HL-60/S4 (cell line): ENCODE data around the gene TNFAIP8L2.

Source experiments
- in situ Hi-C: fragments of 300-500 bp; cut with MboI; formaldehyde crosslinking; loops from 2 replicates; pipeline ENCODE4 v1.14.3; 2022; ENCODE audit warnings: low sequenced_read_pairs

TNFAIP8L2 gene

DNA sequence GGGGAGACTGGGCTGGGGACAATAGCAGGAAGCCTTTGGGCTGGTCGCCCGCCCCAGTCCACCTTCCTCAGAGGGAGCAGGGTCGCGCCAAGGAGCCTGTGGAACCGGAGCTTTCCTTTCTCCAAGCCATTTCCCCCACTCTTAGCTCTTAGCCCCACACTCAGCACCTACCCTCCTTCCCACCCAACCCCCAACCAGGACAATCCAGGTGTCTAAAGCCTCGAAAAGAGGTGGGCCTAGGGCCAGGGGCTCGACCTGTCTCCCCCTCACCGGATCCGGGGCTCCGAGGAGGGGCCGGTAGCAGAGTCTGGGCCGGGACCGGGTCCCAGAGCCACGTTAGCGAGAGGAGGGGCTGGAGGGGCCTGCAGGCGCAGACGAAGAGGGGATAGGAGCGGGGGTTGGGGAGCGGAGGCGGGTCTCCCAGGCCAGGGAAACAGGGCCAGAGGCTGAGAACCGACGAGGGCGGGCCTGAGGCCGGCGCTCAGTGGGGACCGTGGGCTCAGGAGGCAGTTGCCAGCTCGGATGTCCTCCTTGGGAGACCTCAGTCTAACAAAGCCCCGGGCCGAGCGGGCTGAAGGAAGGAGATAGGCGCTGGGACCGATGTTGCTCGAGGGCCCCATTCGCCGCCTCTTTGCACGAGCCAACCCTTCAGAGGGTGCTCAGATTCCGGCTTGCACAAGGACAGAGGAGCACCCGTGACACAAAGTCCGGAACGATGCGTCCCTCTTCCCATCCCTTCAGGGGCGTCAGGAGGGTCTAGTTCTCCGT, 11.0 kb upstream of the TNFAIP8L2 start:
- in situ Hi-C loops = no loop called here

GRCh38 chr1:151146072-151146411, 10.4 kb upstream of the TNFAIP8L2 start:
- in situ Hi-C loops = no loop called here

GRCh38 chr1:151146412-151147131, 9.9 kb upstream of the TNFAIP8L2 start, which contains the start of gene SEMA6C:
SEMA6C (minus strand) TSS chr1:151146631; CDS start chr1:151142621, 4,010 bp downstream.
- in situ Hi-C loops = no loop called here

DNA sequence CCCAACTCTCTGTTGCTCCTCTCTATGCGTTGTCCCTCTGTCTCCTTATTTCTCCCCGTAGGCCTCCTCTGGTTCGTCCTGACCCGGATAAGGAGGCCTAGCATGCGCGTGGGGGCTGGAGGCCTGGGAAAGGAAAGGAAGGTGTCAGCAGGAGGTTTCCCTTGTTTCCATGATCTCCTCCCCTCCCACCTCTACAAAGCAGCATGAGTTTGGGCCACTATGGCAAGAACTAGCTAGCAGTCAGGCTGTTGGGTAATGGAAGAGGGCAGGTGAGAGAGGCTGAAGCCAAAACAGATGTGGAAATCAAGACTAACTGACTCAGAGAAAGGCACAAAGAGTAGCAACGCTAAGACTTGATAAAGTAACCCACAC, 9.3 kb upstream of the TNFAIP8L2 start:
- in situ Hi-C loops = no loop called here

- in situ Hi-C loops = no loop called here
Measured at GRCh38 chr1:151147665-151148064, 8.8 kb upstream of the TNFAIP8L2 start.

GRCh38 chr1:151157067-151157531, 650 bp downstream of the TNFAIP8L2 start:
- in situ Hi-C loops = loop anchor here (10.0 kb wide), 1 partner anchor 142 kb away; no protein-coding TSS in a partner anchor

DNA sequence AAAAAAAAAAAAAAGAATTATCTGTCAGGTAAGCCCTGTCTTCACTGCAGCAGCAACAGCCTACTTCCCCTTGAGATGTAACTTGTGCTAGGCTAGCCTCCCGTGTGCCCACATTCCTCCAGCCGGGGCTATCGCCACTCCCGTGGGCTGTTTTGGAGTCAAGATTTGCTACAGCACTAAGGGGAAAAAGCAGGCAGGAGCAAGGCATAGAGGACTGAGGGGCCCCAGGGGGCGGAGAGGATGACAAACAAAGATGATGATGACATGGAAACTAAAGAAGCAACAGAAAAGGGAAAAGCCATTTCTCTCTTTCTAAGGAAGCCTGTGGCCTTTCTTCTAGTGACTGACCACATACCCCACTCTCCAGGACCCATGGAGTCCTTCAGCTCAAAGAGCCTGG, 1.9 kb downstream of the TNFAIP8L2 start:
- in situ Hi-C loops = loop anchor here (10.0 kb wide), 1 partner anchor 144 kb away; no protein-coding TSS in a partner anchor

GRCh38 chr1:151158751-151159251, 2.4 kb downstream of the TNFAIP8L2 start:
- in situ Hi-C loops = loop anchor here (10.0 kb wide), 1 partner anchor 144 kb away; no protein-coding TSS in a partner anchor

DNA sequence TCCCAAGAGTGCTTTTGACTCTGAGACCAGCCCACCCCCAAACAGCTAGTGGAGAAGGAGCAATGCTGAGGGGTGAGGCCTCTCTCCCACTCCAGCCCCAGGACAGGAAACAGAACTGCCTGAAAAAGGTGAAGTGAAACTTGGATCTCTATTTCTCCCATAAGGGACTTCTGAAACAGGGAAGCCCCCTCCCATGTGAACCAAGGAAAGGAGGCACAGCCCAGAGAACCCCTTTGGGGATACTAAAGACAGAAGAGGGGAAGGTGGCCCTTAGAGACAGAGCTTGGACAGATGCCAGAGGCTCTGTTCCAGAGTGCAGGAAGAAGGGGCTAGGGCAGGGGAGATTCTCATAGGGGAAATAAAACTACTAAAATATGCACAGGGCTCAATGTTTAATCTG, 2.9 kb downstream of the TNFAIP8L2 start:
- in situ Hi-C loops = loop anchor here (10.0 kb wide), 1 partner anchor 145 kb away; no protein-coding TSS in a partner anchor

GRCh38 chr1:151164732-151165280, 8.4 kb downstream of the TNFAIP8L2 start:
- in situ Hi-C loops = no loop called here

GRCh38 chr1:151165281-151165737, 8.9 kb downstream of the TNFAIP8L2 start:
- in situ Hi-C loops = no loop called here

DNA sequence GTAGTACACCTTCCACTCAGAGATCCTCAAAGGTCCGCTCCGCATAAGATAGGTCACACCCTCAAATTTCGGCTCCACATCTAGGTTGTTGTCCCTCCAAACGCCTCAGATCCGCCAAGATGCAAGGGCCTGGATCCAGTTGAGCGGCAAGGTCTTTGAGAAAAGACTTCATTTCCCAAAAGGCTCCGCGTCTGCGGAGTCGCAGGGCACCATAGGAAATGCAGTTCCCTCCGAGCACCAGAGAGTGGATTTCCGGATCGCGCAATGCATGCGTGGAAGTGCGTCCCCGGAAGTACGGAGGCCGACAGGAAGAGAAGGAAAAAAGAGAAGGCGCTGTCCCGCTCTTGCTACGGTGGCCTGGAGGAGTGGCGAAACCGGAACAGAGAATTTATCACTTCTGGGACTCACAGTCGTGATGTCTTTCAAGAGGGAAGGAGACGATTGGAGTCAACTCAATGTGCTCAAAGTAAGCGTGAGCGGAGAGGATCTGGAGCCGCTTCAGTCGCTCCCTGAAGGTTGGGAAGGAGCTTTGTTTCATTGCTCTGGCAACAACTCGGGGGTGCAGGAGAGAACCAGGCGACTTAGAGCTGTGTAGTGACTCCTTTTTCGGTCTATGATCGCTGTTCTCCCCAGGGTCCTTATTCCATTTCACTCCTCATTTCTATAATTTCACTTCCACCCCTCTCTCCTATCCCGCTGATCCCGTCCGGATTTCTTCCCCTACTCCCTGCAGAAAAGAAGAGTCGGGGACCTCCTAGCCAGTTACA, 9.5 kb downstream of the TNFAIP8L2 start, which contains the start of the genes LYSMD1 and SCNM1:
Gene LYSMD1, minus strand, starts transcription at position 165 of the 767 bp plus-strand sequence. CDS start 644 bp downstream, outside the sequence.
Gene SCNM1, plus strand, starts transcription at position 407 of the 767 bp plus-strand sequence. Its CDS starts 9 bp downstream, at position 416.
- in situ Hi-C loops = no loop called here

- in situ Hi-C loops = no loop called here
Measured at GRCh38 chr1:151166505-151166956, 10.1 kb downstream of the TNFAIP8L2 start.

DNA sequence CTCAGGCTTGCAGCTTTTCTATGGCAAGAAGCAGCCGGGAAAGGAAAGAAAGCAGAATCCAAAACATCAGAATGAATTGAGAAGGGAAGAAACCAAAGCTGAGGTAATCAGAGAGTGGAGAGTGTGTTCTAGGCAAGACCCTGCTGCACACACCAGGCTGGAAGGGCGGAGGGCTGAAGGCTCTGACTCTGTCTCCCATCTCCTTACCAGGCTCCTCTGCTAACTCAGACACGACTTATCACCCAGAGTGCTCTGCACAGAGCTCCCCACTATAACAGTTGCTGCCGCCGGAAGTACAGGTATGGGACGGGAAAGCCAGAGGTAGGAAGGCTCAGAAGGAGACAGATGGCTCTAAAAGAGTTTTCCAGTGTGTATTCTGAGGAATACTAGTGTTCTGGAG, 10.7 kb downstream of the TNFAIP8L2 start:
- in situ Hi-C loops = no loop called here

DNA sequence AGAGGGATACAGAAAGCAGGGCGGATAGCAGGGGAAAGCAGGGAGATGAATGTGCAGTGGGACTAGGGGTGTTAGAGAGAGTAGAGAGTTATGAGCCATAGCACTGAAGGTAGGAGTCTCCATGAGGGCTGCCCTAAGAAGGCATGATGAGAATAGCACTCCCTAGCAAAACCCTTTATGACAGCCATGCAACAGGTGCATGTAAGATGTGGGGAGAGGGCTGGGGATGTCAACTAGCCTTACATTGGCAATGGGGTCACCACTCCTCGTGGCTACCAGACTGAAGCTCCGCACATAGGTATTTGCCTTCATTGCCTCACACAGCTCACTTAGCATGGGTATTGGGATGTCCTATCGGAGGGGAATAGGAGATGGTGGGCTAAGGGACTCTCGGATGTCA, 14.7 kb downstream of the TNFAIP8L2 start:
- in situ Hi-C loops = no loop called here

DNA sequence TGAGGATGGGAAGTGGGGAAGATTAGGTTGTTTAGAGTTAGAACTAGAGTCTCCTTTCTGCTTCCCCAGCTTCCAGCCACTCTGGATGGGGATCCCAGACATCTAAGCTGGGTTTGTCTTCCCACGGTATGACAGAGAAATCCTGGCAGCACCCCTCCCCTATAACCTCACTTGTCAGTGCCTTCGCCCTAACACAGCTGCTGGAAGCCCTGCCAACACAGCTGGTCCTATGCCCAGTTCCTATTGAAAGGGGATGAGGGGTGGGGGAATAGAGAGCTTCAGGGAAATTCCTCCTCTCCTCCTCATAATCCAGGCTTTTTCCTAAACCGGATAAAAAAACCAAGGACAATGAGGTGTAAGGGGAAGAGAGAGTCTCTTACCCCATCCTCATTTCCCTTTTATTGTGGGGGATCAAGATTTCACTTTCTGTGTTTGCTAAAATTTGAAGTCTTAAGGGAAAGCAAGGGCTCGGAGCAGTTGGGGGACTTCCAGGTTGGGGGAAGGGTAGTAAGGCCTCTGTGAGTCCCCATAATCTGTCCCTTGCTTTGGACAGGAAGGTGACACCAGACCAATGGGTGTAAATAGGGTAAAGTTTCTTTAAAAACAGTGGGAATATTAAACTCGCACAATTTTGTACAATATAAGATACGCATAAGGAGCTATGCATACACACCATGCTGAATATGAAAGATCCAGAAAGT, 18.7 kb downstream of the TNFAIP8L2 start:
- in situ Hi-C loops = no loop called here

DNA sequence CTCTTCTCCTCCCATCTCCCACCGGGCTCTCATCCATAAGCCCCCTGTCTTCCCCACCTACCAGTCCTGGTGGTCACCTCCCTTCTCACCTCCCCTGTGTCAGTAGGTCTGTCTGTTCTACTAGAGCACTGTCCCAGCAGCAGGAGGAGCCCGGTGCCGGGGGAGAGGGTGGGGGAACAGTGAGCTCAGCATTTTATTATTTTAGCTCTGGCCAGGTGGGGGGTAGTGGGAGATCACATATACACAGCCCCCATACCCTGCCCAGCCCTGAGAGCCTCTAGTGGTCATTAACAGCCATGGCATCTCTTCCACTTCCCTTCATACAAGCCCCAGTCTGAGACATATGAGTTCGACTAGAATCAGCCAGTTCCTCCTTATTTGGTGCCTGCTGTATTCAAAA, 19.4 kb downstream of the TNFAIP8L2 start, which contains the start of gene TMOD4:
Gene TMOD4, minus strand, starts transcription at position 119 of the 400 bp plus-strand sequence. CDS start 1,106 bp downstream, outside the sequence.
- in situ Hi-C loops = no loop called here

GRCh38 chr1:151176514-151177045, 20.1 kb downstream of the TNFAIP8L2 start:
- in situ Hi-C loops = no loop called here

- in situ Hi-C loops = no loop called here
Measured at GRCh38 chr1:151184211-151184610, 27.8 kb downstream of the TNFAIP8L2 start.
